Measurements from ENCODE around the gene BBS4.
A peak's percentile ranks its signal among the peaks of the same experiment; 100 is the strongest.
"Not testable (repeated sequence)": the region's sequence is repeated elsewhere in the genome, so short reads cannot be mapped to it uniquely, and the experiment has no call there.

Gene BBS4

DNA sequence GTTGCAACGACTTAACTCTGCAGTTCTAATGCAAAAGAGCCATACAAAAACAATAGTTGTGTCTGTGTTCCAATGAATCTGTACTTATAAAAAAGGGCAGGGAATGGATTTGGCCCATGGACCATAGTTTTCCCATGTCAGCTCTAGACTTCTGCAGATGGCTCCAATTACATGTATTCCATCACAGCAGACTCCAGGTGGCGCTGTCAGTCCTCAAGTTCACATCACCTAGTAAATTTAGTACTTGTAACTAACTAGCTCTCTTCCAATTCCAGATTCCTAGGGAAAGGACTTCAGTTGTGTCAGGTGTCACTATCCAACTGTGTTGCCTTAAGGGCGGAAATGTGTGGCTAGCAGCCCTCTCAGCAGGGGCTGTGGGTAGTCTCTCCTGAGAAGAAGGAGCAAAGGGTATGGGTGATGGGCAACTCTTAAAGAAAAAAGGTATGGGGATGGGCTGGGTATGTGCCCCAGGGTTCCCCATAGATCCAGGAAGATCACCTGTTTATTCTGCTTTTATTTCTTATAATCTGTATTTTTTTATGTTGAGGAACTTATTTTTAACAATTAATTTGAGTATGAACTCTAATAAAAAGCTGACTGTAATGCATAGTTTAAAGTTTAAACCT lies 36.2 kb downstream of the BBS4 start:
- peak; percentile 68 for DNase-seq (ENCODE audit: extremely low spot score)
- POLR2A ChIA-PET, result interaction anchor here (1.4 kb wide), 1 partner anchor 10 kb away, joined by 3 read pairs; no protein-coding TSS in a partner anchor

DNA sequence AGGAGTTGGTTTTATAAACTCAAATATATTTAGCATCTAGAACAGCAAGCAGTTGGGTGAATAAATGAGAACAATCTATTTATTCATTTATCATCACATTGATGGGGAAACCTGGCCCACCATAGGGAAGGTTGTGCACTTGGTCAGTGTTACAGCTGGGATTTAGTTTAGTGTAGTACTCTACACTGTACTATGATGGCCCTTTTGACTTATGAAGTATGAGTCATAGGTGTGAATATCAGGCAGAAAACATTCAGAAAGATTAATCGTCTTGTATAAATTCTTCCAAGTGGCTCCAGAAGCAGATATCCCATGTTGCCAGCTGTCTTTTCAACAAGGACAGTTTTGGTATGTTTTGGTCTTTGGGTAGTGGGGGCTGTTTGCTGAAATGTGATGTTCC lies 38.0 kb downstream of the BBS4 start:
- CTCF ChIA-PET, result no interaction called here
- POLR2A ChIA-PET, result no interaction called here
- no peak for DNase-seq (ENCODE audit: extremely low spot score)
- TF ChIP-seq FOXA1 (IDR thresholded peaks at IDR 0.05), result no peak
- TF ChIP-seq NFRKB (IDR thresholded peaks at IDR 0.05), result no peak
- no peak for TF ChIP-seq L3MBTL2 (conservative IDR thresholded peaks at IDR 0.05)
- TF ChIP-seq HDGF (IDR thresholded peaks at IDR 0.05; ENCODE audit: borderline replicate concordance), result no peak
- TF ChIP-seq LEF1 (IDR thresholded peaks at IDR 0.05; ENCODE audit: borderline replicate concordance), result no peak
- no peak for TF ChIP-seq SP1 (IDR thresholded peaks at IDR 0.05)
- TF ChIP-seq, protein P1, sequence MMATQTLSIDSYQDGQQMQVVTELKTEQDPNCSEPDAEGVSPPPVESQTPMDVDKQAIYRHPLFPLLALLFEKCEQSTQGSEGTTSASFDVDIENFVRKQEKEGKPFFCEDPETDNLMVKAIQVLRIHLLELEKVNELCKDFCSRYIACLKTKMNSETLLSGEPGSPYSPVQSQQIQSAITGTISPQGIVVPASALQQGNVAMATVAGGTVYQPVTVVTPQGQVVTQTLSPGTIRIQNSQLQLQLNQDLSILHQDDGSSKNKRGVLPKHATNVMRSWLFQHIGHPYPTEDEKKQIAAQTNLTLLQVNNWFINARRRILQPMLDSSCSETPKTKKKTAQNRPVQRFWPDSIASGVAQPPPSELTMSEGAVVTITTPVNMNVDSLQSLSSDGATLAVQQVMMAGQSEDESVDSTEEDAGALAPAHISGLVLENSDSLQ (IDR thresholded peaks at IDR 0.05), result no peak
- no peak for TF ChIP-seq ZNF384 (IDR thresholded peaks at IDR 0.05)
- no peak for TF ChIP-seq ELF4 (IDR thresholded peaks at IDR 0.05)
- TF ChIP-seq SUZ12 (IDR thresholded peaks at IDR 0.05), result no peak
- TF ChIP-seq TARDBP (IDR thresholded peaks at IDR 0.05), result no peak
- TF ChIP-seq ARNT (IDR thresholded peaks at IDR 0.05), result no peak

More for the DNA sequence above, 36.2 kb downstream of the BBS4 start:
- TF ChIP-seq ARNT (IDR thresholded peaks at IDR 0.05) (no peak), LEF1 (IDR thresholded peaks at IDR 0.05; ENCODE audit: borderline replicate concordance) (no peak)
- TF ChIP-seq, protein P1 (IDR thresholded peaks at IDR 0.05), result 0 out of 2 replicates have a peak, but pooled peaks have one; percentile 11
- CTCF ChIA-PET, result interaction anchor here (0.5 to 2.1 kb wide), 23 partner anchors 9 to 914 kb away, joined by 3 to 15 read pairs (median 3); partner anchors contain the start of genes BBS4 and HIGD2B

DNA sequence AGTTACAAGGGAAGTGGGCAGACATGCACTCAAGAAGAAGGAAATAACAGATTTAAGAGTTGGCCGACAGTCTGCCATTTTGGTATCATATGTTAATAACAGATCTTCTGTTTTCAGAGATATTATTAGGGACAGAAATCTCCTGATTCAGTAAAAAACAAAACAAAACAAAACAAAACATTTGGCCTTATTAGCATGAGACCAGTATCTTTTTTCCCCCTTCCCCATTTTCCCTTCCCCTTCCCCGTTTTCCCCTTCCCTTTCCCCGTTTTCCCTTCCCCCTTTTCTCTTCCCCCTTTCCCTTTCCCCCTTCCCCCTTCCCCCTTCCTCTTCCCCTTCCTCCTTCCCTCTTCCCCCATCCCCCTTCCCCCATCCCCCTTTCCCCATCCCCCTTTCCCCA lies 39.4 kb downstream of the BBS4 start:
- no peak for DNase-seq (ENCODE audit: extremely low spot score)
- ChIA-PET POLR2A (no interaction called here), CTCF (no interaction called here)
- TF ChIP-seq CTBP1 (IDR thresholded peaks at IDR 0.05; ENCODE audit: borderline replicate concordance), result no peak
- no peak for TF ChIP-seq TARDBP (IDR thresholded peaks at IDR 0.05)

DNA sequence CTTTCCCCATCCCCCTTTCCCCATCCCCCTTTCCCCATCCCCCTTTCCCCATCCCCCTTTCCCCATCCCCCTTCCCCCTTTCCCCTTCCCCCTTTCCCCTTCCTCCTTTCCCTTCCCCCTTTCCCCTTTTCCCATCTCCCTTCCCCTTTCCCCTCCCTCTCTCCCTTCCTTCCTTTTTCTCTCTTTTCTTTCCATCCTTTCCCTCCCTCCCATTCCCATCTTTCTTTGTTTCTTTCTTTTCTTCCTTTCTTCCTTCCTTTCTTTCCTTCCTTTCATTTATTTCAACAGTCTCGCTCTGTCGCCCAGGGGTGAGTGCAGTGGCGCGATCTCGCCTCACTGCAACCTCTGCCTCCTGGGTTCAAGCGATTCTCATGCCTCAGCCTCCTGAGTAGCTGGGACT lies 39.8 kb downstream of the BBS4 start:
- CTCF ChIA-PET; DNase-seq (ENCODE audit: extremely low spot score); POLR2A ChIA-PET: not testable (repeated sequence)

DNA sequence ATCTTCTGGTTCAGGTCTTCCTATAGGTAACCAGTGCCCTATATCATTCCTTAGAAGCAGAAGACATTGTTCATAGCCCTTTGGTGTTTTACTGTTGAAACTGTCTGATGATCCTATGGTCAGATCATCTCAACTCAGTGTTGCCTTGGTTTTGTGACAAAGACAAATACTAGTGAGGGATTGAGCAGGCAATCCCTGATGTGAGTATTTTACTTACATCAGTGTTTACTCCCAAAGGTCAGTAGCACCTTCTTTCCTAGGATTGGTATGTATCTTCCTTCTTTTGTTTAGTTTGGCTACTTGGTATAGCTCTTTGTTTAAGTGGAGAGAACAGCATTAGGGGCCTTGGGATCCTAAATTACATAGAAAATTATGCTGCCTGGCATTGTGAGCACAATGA lies 41.1 kb downstream of the BBS4 start:
- CTCF ChIA-PET, result interaction anchor here (1.2 kb wide), 1 partner anchor 53 kb away, joined by 7 read pairs; no protein-coding TSS in a partner anchor

DNA sequence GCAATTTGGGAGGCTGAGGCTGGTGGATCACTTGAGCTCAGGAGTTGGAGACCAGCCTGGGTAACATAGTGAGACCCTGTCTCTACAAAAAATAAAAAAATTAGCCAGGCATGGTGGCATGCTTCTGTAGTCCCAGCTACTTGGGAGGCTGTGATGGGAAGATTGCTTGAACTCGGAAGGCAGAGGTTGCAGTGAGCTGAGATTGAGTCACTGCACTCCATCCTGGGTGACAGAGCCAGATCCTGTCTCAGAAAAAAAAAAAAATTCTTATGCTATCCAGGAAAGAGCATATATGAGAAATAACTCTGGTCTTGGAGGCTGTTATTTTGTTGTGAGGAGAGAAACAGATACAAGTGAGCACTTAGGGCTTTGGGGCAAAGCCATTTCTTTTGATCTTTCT lies 42.2 kb downstream of the BBS4 start:
- DNase-seq (ENCODE audit: extremely low spot score); CTCF ChIA-PET; POLR2A ChIA-PET: not testable (repeated sequence)

More for the DNA sequence above, 41.1 kb downstream of the BBS4 start:
- POLR2A ChIA-PET, result interaction anchor here (0.9 kb wide), 1 partner anchor 41 kb away, joined by 3 read pairs; the partner anchor contains the start of genes BBS4 and HIGD2B
- no peak for DNase-seq (ENCODE audit: extremely low spot score)
- TF ChIP-seq CTBP1 (IDR thresholded peaks at IDR 0.05; ENCODE audit: borderline replicate concordance) (no peak), SUZ12 (IDR thresholded peaks at IDR 0.05) (no peak), ARNT (IDR thresholded peaks at IDR 0.05) (no peak), LEF1 (IDR thresholded peaks at IDR 0.05; ENCODE audit: borderline replicate concordance) (no peak), TARDBP (IDR thresholded peaks at IDR 0.05) (no peak)
- TF ChIP-seq, protein P1 (IDR thresholded peaks at IDR 0.05), result no peak

DNA sequence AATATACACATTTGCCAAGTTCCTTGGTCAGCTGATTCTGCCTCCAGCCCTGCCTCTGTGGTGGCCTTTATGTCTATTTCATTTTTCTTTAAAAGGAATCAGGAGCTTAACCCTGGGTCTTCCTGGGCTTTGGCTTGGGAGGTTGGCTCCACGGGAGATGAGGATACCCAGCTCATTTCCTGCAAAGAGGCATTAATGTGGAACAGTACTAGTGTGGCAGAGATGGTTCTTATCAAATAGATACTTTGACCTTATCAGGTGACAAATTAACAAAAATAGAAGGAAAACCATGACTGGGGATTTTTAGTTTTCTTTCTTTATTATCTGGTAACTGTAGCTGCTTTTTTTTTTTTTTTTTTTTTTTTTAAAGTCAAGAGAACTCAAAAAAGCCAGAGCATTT lies 42.8 kb downstream of the BBS4 start:
- POLR2A ChIA-PET, result no interaction called here
- CTCF ChIA-PET, result no interaction called here
- TF ChIP-seq SUZ12 (IDR thresholded peaks at IDR 0.05) (no peak), BHLHE40 (IDR thresholded peaks at IDR 0.05; ENCODE audit: borderline replicate concordance) (no peak), NFRKB (IDR thresholded peaks at IDR 0.05) (no peak), SP1 (IDR thresholded peaks at IDR 0.05) (no peak), FOXM1 (IDR thresholded peaks at IDR 0.05; ENCODE audit: borderline replicate concordance) (no peak), FOXK2 (IDR thresholded peaks at IDR 0.05) (no peak), LEF1 (IDR thresholded peaks at IDR 0.05; ENCODE audit: borderline replicate concordance) (no peak), CTBP1 (IDR thresholded peaks at IDR 0.05; ENCODE audit: borderline replicate concordance) (no peak), ARNT (IDR thresholded peaks at IDR 0.05) (no peak), ZNF384 (IDR thresholded peaks at IDR 0.05) (no peak), FOXA1 (IDR thresholded peaks at IDR 0.05) (no peak), HDGF (IDR thresholded peaks at IDR 0.05; ENCODE audit: borderline replicate concordance) (no peak), ELF4 (IDR thresholded peaks at IDR 0.05) (no peak), TARDBP (IDR thresholded peaks at IDR 0.05) (no peak), L3MBTL2 (conservative IDR thresholded peaks at IDR 0.05) (no peak)
- TF ChIP-seq, protein P1 (IDR thresholded peaks at IDR 0.05), result no peak
- DNase-seq (ENCODE audit: extremely low spot score), result no peak
